Endothelial cell (in vitro differentiated cells): ENCODE results near the gene GATA3. TPM values are rescaled to one million over a fixed set of nuclear protein-coding genes. Genes with fewer than 3 reads are reported as not detected.
A peak's percentile ranks its signal among the peaks of the same experiment; 100 is the strongest.

Experiments used
- DNase-seq: peaks from one replicate; pipeline ENCODE4 v3.0.0; 2021; ENCODE audit warnings: low spot score
- H3K27ac Mint-ChIP-seq: one replicate; pipeline ENCODE4 v1.8.0; 2021; ENCODE audit warnings: mixed read lengths, inconsistent platforms; ENCODE audit not compliant: unreplicated experiment
- H3K27me3 Mint-ChIP-seq: one replicate; pipeline ENCODE4 v1.8.0; 2021; ENCODE audit warnings: mild to moderate bottlenecking, moderate library complexity, mixed read lengths, inconsistent platforms; ENCODE audit not compliant: unreplicated experiment
- H3K36me3 Mint-ChIP-seq: one replicate; pipeline ENCODE4 v1.8.0; 2021; ENCODE audit warnings: mild to moderate bottlenecking, low read depth, mixed read lengths, inconsistent platforms; ENCODE audit not compliant: unreplicated experiment
- H3K4me1 Mint-ChIP-seq: one replicate; pipeline ENCODE4 v1.8.0; 2021; ENCODE audit warnings: mild to moderate bottlenecking, mixed read lengths, inconsistent platforms; ENCODE audit not compliant: unreplicated experiment
- H3K4me3 Mint-ChIP-seq: one replicate; pipeline ENCODE4 v1.8.0; 2021; ENCODE audit warnings: mild to moderate bottlenecking, mixed read lengths, inconsistent platforms; ENCODE audit not compliant: unreplicated experiment
- H3K9me3 Mint-ChIP-seq: one replicate; pipeline ENCODE4 v1.8.0; 2021; ENCODE audit warnings: mixed read lengths, inconsistent platforms; ENCODE audit not compliant: unreplicated experiment
- CTCF ChIP-seq: fragments of 200-600 bp; sonication (generic); IDR thresholded peaks from one replicate; pipeline ENCODE4 v1.5.0; 2021; ENCODE audit warnings: antibody characterized with exemption; ENCODE audit not compliant: unreplicated experiment
- total RNA-seq: library from RNA; stranded (reverse); fragmentation: NEBNext Ultra II Directional; extraction: Animal tissue kit (Norgen Biotek cat#: 25700); gene quantifications from one replicate; pipeline ENCODE4 v1.2.1, GENCODE V29; 2021; ENCODE audit not compliant: unreplicated experiment

The GATA3 gene
- total RNA-seq, 1 donor from 2014 or later, result 70.9 TPM

GRCh38 chr10:8074881-8075280 lies 20.4 kb downstream of the GATA3 start:
- TF ChIP-seq CTCF, result no peak
- Mint-ChIP-seq H3K27ac (no peak overlapping the region), H3K4me3 (peak overlapping the region; percentile 74), H3K36me3 (peaks cover 47% of the 10 kb centered on the region), H3K4me1 (peaks cover 16% of the 10 kb centered on the region), H3K27me3 (peaks cover 1% of the 10 kb centered on the region), H3K9me3 (no peaks in the 10 kb centered on the region)
- DNase-seq, result no peak

- Mint-ChIP-seq H3K36me3 (peaks cover 40% of the 10 kb centered on the region), H3K4me1 (peaks cover 13% of the 10 kb centered on the region), H3K27ac (no peak overlapping the region), H3K4me3 (no peak overlapping the region), H3K27me3 (peaks cover 1% of the 10 kb centered on the region), H3K9me3 (no peaks in the 10 kb centered on the region)
- peak; percentile 21 for TF ChIP-seq CTCF
- DNase-seq, result no peak
Measured at GRCh38 chr10:8075282-8076260, 21.1 kb downstream of the GATA3 start.

GRCh38 chr10:8076933-8077332 lies 22.4 kb downstream of the GATA3 start:
- peaks cover 1% of the 10 kb centered on the region for H3K27me3 Mint-ChIP-seq
- H3K4me1 Mint-ChIP-seq, result peaks cover 10% of the 10 kb centered on the region
- no peak overlapping the region for H3K27ac Mint-ChIP-seq
- no peak for TF ChIP-seq CTCF
- H3K36me3 Mint-ChIP-seq, result peaks cover 32% of the 10 kb centered on the region
- H3K4me3 Mint-ChIP-seq, result no peak overlapping the region
- no peaks in the 10 kb centered on the region for H3K9me3 Mint-ChIP-seq
- DNase-seq, result no peak

- no peak for TF ChIP-seq CTCF
- peaks cover 23% of the 10 kb centered on the region for H3K36me3 Mint-ChIP-seq
- no peak overlapping the region for H3K27ac Mint-ChIP-seq
- peaks cover 4% of the 10 kb centered on the region for H3K4me1 Mint-ChIP-seq
- H3K27me3 Mint-ChIP-seq, result peaks cover 1% of the 10 kb centered on the region
- H3K4me3 Mint-ChIP-seq, result no peak overlapping the region
- H3K9me3 Mint-ChIP-seq, result no peaks in the 10 kb centered on the region
- DNase-seq, result no peak
Measured at GRCh38 chr10:8078027-8078426, 23.5 kb downstream of the GATA3 start.

- H3K4me1 Mint-ChIP-seq, result peaks cover 4% of the 10 kb centered on the region
- no peak overlapping the region for H3K27ac Mint-ChIP-seq
- H3K27me3 Mint-ChIP-seq, result no peaks in the 10 kb centered on the region
- H3K9me3 Mint-ChIP-seq, result no peaks in the 10 kb centered on the region
- TF ChIP-seq CTCF, result no peak
- H3K4me3 Mint-ChIP-seq, result no peak overlapping the region
- DNase-seq, result no peak
- peaks cover 14% of the 10 kb centered on the region for H3K36me3 Mint-ChIP-seq
Measured at GRCh38 chr10:8079126-8079525, 24.6 kb downstream of the GATA3 start.
